Upper lobe of left lung (tissue), 4 donors: ENCODE results near the gene FAM24A.

Source experiments
- CTCF ChIP-seq, 6 experiments: fragments of 450-650 bp in 4 of 6; fragments of 200-600 bp in 2 of 6; sonication (generic) in 2 of 6; IDR thresholded peaks; one replicate each; pipeline ENCODE4 v1.5.1; 2016 to 2019; ENCODE audit warnings: antibody characterized with exemption in 6 of 6
- EP300 ChIP-seq, 4 donors: sonication (generic); formaldehyde crosslinking; IDR thresholded peaks; one replicate each; pipeline ENCODE4 v1.5.1; 2017; ENCODE audit warnings: antibody characterized with exemption in 4 of 4, control low read depth in 2 of 4
- POLR2A ChIP-seq, 4 donors: fragments of 450-650 bp; IDR thresholded peaks; one replicate each; pipeline ENCODE4 v1.5.1; 2016 to 2017; ENCODE audit warnings: antibody characterized with exemption in 4 of 4, mild to moderate bottlenecking in 2 of 4
- POLR2AphosphoS5 ChIP-seq, 2 donors: sonication (generic); formaldehyde crosslinking; IDR thresholded peaks; one replicate each; pipeline ENCODE4 v1.5.1; 2017; ENCODE audit warnings: antibody characterized with exemption in 2 of 2

GRCh38 chr10:122957474-122957873 is 47.1 kb downstream of the FAM24A start:
- no peak for TF ChIP-seq CTCF (IDR thresholded peaks at IDR 0.05)
- no peak for TF ChIP-seq POLR2A (IDR thresholded peaks at IDR 0.05)
- TF ChIP-seq EP300 (IDR thresholded peaks at IDR 0.05) = no peak
- TF ChIP-seq POLR2AphosphoS5 (IDR thresholded peaks at IDR 0.05) = no peak
